Hematopoietic multipotent progenitor cell treated with erythropoietin and hydrocortisone succinate and interleukin-3 and kit ligand, for 8 days (in vitro differentiated cells): ENCODE data around the gene RGS9BP.
"Not testable (repeated sequence)": the region's sequence is repeated elsewhere in the genome, so short reads cannot be mapped to it uniquely, and the experiment has no call there.

Experiments used
- DNase-seq: peaks from one replicate; pipeline ENCODE4 v3.0.0-alpha.2; 2015

The RGS9BP gene

DNA sequence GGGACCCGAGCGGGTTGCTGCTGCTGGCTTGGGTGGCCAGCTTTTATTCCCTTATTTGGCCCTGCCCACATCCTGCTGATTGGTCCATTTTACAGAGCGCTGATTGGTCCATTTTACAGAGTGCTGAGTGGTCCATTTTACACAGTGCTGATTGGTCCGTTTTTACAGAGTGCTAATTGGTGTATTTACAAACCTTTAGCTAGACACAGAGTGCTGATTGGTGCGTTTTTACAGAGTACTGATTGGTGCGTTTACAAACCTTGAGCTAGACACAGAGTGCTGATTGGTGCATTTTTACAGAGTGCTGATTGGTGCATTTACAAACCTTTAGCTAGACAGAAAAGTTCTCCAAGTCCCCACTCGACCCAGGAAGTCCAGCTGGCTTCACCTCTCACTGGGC is 24.5 kb downstream of the RGS9BP start:
- not testable (repeated sequence) for DNase-seq

DNA sequence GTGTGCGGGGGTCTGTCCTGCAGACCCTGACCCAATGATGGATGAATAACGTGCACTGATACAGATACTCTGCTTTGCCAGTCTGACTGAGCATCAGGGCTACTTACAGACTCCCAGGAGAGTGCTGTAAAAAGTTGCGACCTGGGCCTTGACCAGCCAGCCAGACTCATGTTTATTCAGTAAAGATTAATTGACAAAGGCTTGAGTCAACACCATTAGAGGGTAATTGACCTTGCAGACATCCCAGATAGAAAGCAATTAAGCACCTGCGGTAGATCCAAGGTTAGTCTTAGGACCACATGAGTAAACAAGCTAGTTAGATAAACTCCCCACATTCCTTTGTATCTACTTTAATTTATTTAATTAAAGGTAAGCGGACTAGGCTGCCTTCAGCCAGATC is 26.4 kb downstream of the RGS9BP start:
- DNase-seq: no peak

DNA sequence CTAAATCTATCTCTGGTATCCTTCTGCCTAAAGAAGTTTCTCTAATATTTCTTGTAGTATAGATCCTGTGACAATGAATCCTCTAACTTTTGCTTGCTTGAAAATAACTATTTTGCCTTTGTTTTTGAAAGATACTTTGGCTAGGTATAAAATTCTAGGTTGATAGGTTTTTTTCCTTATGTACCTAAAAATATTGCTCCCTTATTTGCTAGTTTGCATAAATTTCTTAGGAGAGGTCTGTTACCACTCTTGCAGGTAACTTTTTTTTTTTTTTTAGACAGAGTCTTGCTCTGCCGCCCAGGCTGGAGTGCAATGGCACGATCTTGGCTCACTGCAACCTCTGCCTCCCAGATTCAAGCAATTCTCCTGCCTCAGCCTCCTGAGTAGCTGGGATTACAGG is 28.4 kb downstream of the RGS9BP start:
- not testable (repeated sequence) for DNase-seq

- peak; percentile 52 for DNase-seq
Observed at GRCh38 chr19:32708457-32708856, 32.8 kb downstream of the RGS9BP start.

GRCh38 chr19:32709032-32709431 is 33.4 kb downstream of the RGS9BP start:
- DNase-seq: peak; percentile 62

GRCh38 chr19:32711747-32712146 is 36.1 kb downstream of the RGS9BP start:
- no peak for DNase-seq

DNA sequence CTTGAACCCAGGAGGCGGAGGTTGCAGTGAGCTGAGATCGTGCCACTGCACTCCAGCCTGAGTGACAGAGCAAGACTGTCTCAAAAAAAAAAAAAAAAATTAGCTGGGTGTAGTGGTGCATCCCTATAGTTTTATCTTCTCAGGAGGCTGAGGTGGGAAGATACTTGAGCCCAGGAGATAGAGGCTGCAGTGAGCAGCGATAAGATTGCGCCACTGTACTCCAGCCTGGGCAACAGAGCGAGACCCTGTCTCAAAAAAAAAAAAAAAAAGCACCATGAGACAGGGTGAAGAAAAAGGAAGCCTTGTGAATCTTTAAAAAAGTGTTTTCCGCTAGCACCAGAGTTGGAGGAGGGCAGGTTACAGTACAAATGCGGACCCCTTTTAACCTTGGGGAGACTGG is 40.6 kb downstream of the RGS9BP start:
- not testable (repeated sequence) for DNase-seq

- no peak for DNase-seq
Observed at GRCh38 chr19:32717496-32717895, 41.8 kb downstream of the RGS9BP start.

- DNase-seq: no peak
Observed at GRCh38 chr19:32718286-32718685, 42.6 kb downstream of the RGS9BP start.

GRCh38 chr19:32719611-32720059 is 44.0 kb downstream of the RGS9BP start, which contains the start of gene TDRD12:
TDRD12 (plus strand) TSS chr19:32719767; CDS start chr19:32720073, 306 bp downstream.
- no peak for DNase-seq

- DNase-seq: no peak
Observed at GRCh38 chr19:32720216-32720935, 44.7 kb downstream of the RGS9BP start.

DNA sequence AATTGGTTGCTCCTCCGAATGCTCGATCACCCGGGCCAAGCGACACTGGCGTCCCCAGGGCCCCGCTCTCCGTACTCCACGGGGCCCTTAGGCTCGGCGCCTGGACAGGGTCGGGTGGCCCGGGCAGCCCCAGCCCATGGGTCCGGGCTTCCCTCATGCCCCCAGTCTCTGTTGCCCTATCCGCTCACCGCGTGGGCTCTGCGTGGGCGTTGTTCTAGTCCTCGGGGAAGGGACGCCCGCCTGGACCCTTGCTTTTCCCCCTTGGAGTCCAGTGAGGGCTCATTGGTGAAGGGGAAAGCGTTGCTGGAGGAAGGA is 45.2 kb downstream of the RGS9BP start:
- DNase-seq: no peak
